HCT116 (cell line): ENCODE measurements around the gene TENM3. TPM values are rescaled to one million over a fixed set of nuclear protein-coding genes. Genes with fewer than 3 reads are reported as not detected.

ENCODE experiments used
- ATAC-seq: fragments of 200-7000 bp; cut with Tn5 transposase; 2 replicates; pipeline ENCODE4 v1.9.1; 2020; ENCODE audit warnings: mild to moderate bottlenecking, moderate library complexity
- BruUV-seq: library from RNA; stranded (reverse); fragments of 400-500 nt; replicated peaks from 2 replicates; lab custom pipeline; 2021; lab: Mats Ljungman, UMichigan
- CTCF ChIA-PET: fragments of 300-600 bp; sonication (Branson Sonifier 250); formaldehyde crosslinking; loops from one replicate; lab custom pipeline; 2021; ENCODE audit warnings: antibody characterized with exemption; lab: Charles Lee
- POLR2A ChIA-PET: fragments of 300-600, 350-600 bp; sonication (Branson Sonifier 250); formaldehyde crosslinking; loops from one replicate; lab custom pipeline; 2021; ENCODE audit warnings: antibody characterized with exemption; lab: Charles Lee
- RAD21 ChIA-PET, 2 experiments: fragments of 300-600 bp; sonication (Branson Sonifier 250); formaldehyde crosslinking; loops; one replicate each; lab custom pipeline; 2023; ENCODE audit warnings: low total read pairs in 2 of 2; ENCODE audit not compliant: uncharacterized antibody in 2 of 2, unreplicated experiment in 2 of 2, low non-redundant PET in 1 of 2; lab: Charles Lee
- DNase-seq: peaks from one replicate; pipeline ENCODE4 v3.0.0-alpha.2; 2010; ENCODE audit warnings: low read depth, low spot score
- H2AFZ ChIP-seq: fragments of 200-600 bp; shearing (Covaris generic), sonication (generic); 2 replicates; pipeline ENCODE4 v1.6.1; 2017; ENCODE audit warnings: low read depth, mixed run types, mixed read lengths, antibody characterized with exemption, low read length; ENCODE audit not compliant: poor library complexity, severe bottlenecking
- H3K27ac ChIP-seq: 2 replicates; pipeline ENCODE4 v1.5.1; 2012; ENCODE audit warnings: low read depth, low read length
- H3K27me3 ChIP-seq: fragments of 200-600 bp; sonication (generic); 2 replicates; pipeline ENCODE4 v1.6.1; 2016; ENCODE audit warnings: mixed run types, low read length, mixed read lengths; ENCODE audit not compliant: insufficient read depth
- H3K36me3 ChIP-seq, 2 experiments: fragments of 200-500 bp in 1 of 2; fragments of 200-600 bp in 1 of 2; sonication (Bioruptor generic) in 1 of 2; sonication (generic) in 1 of 2; 2 replicates each; pipeline versions ENCODE4 v1.5.1 to v1.6.1; 2014 to 2016; ENCODE audit warnings: low read length in 2 of 2, inconsistent platforms in 1 of 2, mixed read lengths in 1 of 2, mixed run types in 1 of 2; ENCODE audit not compliant: insufficient read depth in 2 of 2, control insufficient read depth in 1 of 2
- H3K4me1 ChIP-seq, 2 experiments: fragments of 200-600 bp in 1 of 2; sonication (generic) in 1 of 2; 2 replicates each; pipeline versions ENCODE4 v1.5.1 to v1.6.1; 2012 to 2017; ENCODE audit warnings: low read length in 2 of 2, inconsistent platforms in 1 of 2, mild to moderate bottlenecking in 1 of 2, mixed read lengths in 1 of 2, mixed run types in 1 of 2, moderate library complexity in 1 of 2; ENCODE audit not compliant: insufficient read depth in 2 of 2, control insufficient read depth in 1 of 2
- H3K4me2 ChIP-seq: fragments of 200-600 bp; sonication (generic); 2 replicates; pipeline ENCODE4 v1.6.1; 2017; ENCODE audit warnings: mixed run types, low read length, mixed read lengths
- H3K4me3 ChIP-seq, 2 experiments: fragments of 200-600 bp in 1 of 2; sonication (generic) in 1 of 2; replicated peaks in 1 of 2; 2 replicates each; pipeline ENCODE4 v1.5.1; 2011 to 2016; ENCODE audit warnings: low read length in 2 of 2, control low read depth in 1 of 2, low read depth in 1 of 2, mild to moderate bottlenecking in 1 of 2, mixed read lengths in 1 of 2, mixed run types in 1 of 2
- H3K79me2 ChIP-seq: fragments of 200-600 bp; sonication (generic); 2 replicates; pipeline ENCODE4 v1.6.1; 2017; ENCODE audit warnings: mild to moderate bottlenecking, mixed run types, low read length, moderate library complexity, mixed read lengths; ENCODE audit not compliant: insufficient read depth
- H3K9ac ChIP-seq: fragments of 200-600 bp; sonication (generic); 2 replicates; pipeline ENCODE4 v1.6.1; 2016; ENCODE audit warnings: low read length, mixed read lengths
- H3K9me2 ChIP-seq: fragments of 200-600 bp; sonication (generic), shearing (Covaris generic); 2 replicates; pipeline ENCODE4 v1.6.1; 2017; ENCODE audit warnings: mixed run types, mild to moderate bottlenecking, moderate library complexity; ENCODE audit not compliant: insufficient read depth
- H3K9me3 ChIP-seq, 2 experiments: fragments of 200-500 bp in 1 of 2; fragments of 200-600 bp in 1 of 2; sonication (Bioruptor generic) in 1 of 2; sonication (generic) in 1 of 2; 2 replicates each; pipeline ENCODE4 v1.6.1; 2014 to 2017; ENCODE audit warnings: low read length in 2 of 2, mixed read lengths in 2 of 2, inconsistent platforms in 1 of 2, low read depth in 1 of 2, mild to moderate bottlenecking in 1 of 2, mixed run types in 1 of 2, moderate library complexity in 1 of 2; ENCODE audit not compliant: control insufficient read depth in 1 of 2, insufficient read depth in 1 of 2
- H4K20me1 ChIP-seq: fragments of 200-600 bp; sonication (generic), shearing (Covaris generic); 2 replicates; pipeline ENCODE4 v1.6.1; 2017; ENCODE audit warnings: mixed run types, mild to moderate bottlenecking, moderate library complexity; ENCODE audit not compliant: insufficient read depth
- FOSL1 ChIP-seq: IDR thresholded peaks from 2 replicates; pipeline ENCODE4 v1.6.1; 2012; ENCODE audit warnings: low read depth
- JUND ChIP-seq: IDR thresholded peaks from 2 replicates; pipeline ENCODE4 v1.6.1; 2012
- POLR2AphosphoS5 ChIP-seq: IDR thresholded peaks from 2 replicates; pipeline ENCODE4 v1.6.1; 2011; ENCODE audit warnings: mild to moderate bottlenecking, low read depth, low read length, moderate library complexity
- RAD21 ChIP-seq: IDR thresholded peaks from 2 replicates; pipeline ENCODE4 v1.6.1; 2012; ENCODE audit warnings: low read depth, mild to moderate bottlenecking
- SP1 ChIP-seq: IDR thresholded peaks from 2 replicates; pipeline ENCODE4 v1.6.1; 2012; ENCODE audit warnings: low read depth
- TCF7L2 ChIP-seq: IDR thresholded peaks from 2 replicates; pipeline ENCODE4 v1.7.0; 2011; ENCODE audit warnings: borderline replicate concordance, inconsistent platforms; ENCODE audit not compliant: insufficient read depth, insufficient read length; ENCODE audit errors: extremely low read depth
- ZNF274 ChIP-seq: fragments of 200-500 bp; sonication (Bioruptor generic); IDR thresholded peaks from 2 replicates; pipeline ENCODE4 v1.6.1; 2014; ENCODE audit warnings: mild to moderate bottlenecking, low read depth, low read length, inconsistent platforms
- intact Hi-C: fragments of 100-400 bp; cut with micrococcal nuclease; formaldehyde crosslinking; loops from 2 replicates; pipeline ENCODE4 v1.10.0; 2022
- total RNA-seq: library from RNA; stranded (reverse); gene quantifications from one replicate; pipeline ENCODE4 v1.2.1, GENCODE V29; 2021; ENCODE audit not compliant: unreplicated experiment

The TENM3 gene
- total RNA-seq, 1 experiment from 2014 or later: 0.54 TPM

- Histone ChIP-seq H2AFZ (no peak overlapping the region), H3K9me3 (no peaks in the 10 kb centered on the region), H3K9ac (no peak overlapping the region), H3K4me1 (no peaks in the 10 kb centered on the region), H3K9me2 (no peaks in the 10 kb centered on the region), H3K4me2 (no peak overlapping the region), H4K20me1 (0 out of 2 replicates have a peak, but pooled peaks cover 4% of the 10 kb centered on the region), H3K27ac (no peak overlapping the region), H3K79me2 (no peaks in the 10 kb centered on the region), H3K36me3 (no peaks in the 10 kb centered on the region), H3K27me3 (peaks cover 64% of the 10 kb centered on the region), H3K4me3 (no peak overlapping the region)
- RAD21 ChIA-PET: no interaction called here
- CTCF ChIA-PET: no interaction called here
- no peak for DNase-seq
- intact Hi-C loops: no loop called here
- POLR2A ChIA-PET: no interaction called here
- no peak for ATAC-seq
- no peak for TF ChIP-seq POLR2AphosphoS5
- no TSS peak for BruUV-seq
These were observed 527.2 kb downstream of the TENM3 start for GRCh38 chr4:182770259-182770995.

- Histone ChIP-seq H3K36me3 (no peaks in the 10 kb centered on the region), H3K27me3 (peaks cover 59% of the 10 kb centered on the region), H4K20me1 (0 out of 2 replicates have a peak, but pooled peaks cover 4% of the 10 kb centered on the region), H3K9me3 (no peaks in the 10 kb centered on the region), H3K4me3 (no peak overlapping the region), H3K4me2 (no peak overlapping the region), H3K79me2 (no peaks in the 10 kb centered on the region), H3K27ac (no peak overlapping the region), H3K4me1 (no peaks in the 10 kb centered on the region), H2AFZ (no peak overlapping the region), H3K9ac (no peak overlapping the region), H3K9me2 (no peaks in the 10 kb centered on the region)
- POLR2A ChIA-PET: no interaction called here
- DNase-seq: no peak
- CTCF ChIA-PET: no interaction called here
- RAD21 ChIA-PET: no interaction called here
- ATAC-seq: no peak
- TF ChIP-seq SP1 (no peak), ZNF274 (no peak), POLR2AphosphoS5 (no peak), RAD21 (no peak), TCF7L2 (no peak), JUND (no peak), FOSL1 (no peak)
- intact Hi-C loops: no loop called here
- no TSS peak for BruUV-seq
These were observed 527.9 kb downstream of the TENM3 start for GRCh38 chr4:182770996-182771514.
